Smooth muscle cell (in vitro differentiated cells): ENCODE measurements around the gene PACS2. TPM values are rescaled to one million over a fixed set of nuclear protein-coding genes. Genes with fewer than 3 reads are reported as not detected.
A peak's percentile ranks its signal among the peaks of the same experiment; 100 is the strongest.

Experiments used
- DNase-seq: peaks from one replicate; lab custom pipeline; 2025; ENCODE audit not compliant: unreplicated experiment; lab: John Stamatoyannopoulos, UW
- H2AFZ ChIP-seq: fragments of 200-600 bp; sonication (generic); 2 replicates; pipeline ENCODE4 v1.6.0; 2016; ENCODE audit warnings: antibody characterized with exemption, low read depth, mild to moderate bottlenecking
- H3F3A ChIP-seq: fragments of 200-600 bp; sonication (generic); 2 replicates; pipeline ENCODE4 v1.6.0; 2017; ENCODE audit warnings: antibody characterized with exemption, low read depth
- H3K27ac ChIP-seq: fragments of 200-600 bp; sonication (generic); 2 replicates; pipeline ENCODE4 v1.5.1; 2016; ENCODE audit warnings: low read depth, mild to moderate bottlenecking
- H3K27me3 ChIP-seq: fragments of 200-600 bp; sonication (generic); 2 replicates; pipeline ENCODE4 v1.6.1; 2016; ENCODE audit warnings: low read depth, mild to moderate bottlenecking
- H3K36me3 ChIP-seq: fragments of 200-600 bp; sonication (generic); 2 replicates; pipeline ENCODE4 v1.5.1; 2016; ENCODE audit warnings: low read depth
- H3K4me1 ChIP-seq: fragments of 200-600 bp; sonication (generic); 2 replicates; pipeline ENCODE4 v1.5.1; 2016; ENCODE audit warnings: low read depth
- H3K4me2 ChIP-seq: fragments of 200-600 bp; sonication (generic); 2 replicates; pipeline ENCODE4 v1.6.0; 2016; ENCODE audit warnings: mild to moderate bottlenecking
- H3K4me3 ChIP-seq: fragments of 200-600 bp; sonication (generic); 2 replicates; pipeline ENCODE4 v1.5.1; 2016; ENCODE audit warnings: mild to moderate bottlenecking
- H3K79me2 ChIP-seq: fragments of 200-600 bp; sonication (generic); 2 replicates; pipeline ENCODE4 v1.6.0; 2016; ENCODE audit warnings: low read depth, mild to moderate bottlenecking
- H3K9ac ChIP-seq: fragments of 200-600 bp; sonication (generic); 2 replicates; pipeline ENCODE4 v1.6.0; 2016; ENCODE audit warnings: low read depth
- H3K9me3 ChIP-seq: fragments of 200-600 bp; sonication (generic); replicated peaks from 2 replicates; pipeline ENCODE4 v1.5.1; 2016; ENCODE audit warnings: low read depth
- H4K20me1 ChIP-seq: fragments of 200-600 bp; sonication (generic); 2 replicates; pipeline ENCODE4 v1.6.0; 2016; ENCODE audit warnings: low read depth
- WGBS: methylation state at CpG from one replicate; pipeline ENCODE4 v1.1.7; 2016; ENCODE audit warnings: low lambda C conversion rate; 5-methylcytosine and 5-hydroxymethylcytosine counted together
- polyA plus RNA-seq: library from polyadenylated mRNA; unstranded; fragments of >200 nt; fragmentation: Nextera tagmentation; extraction: Ambion mirVana; gene quantifications from 2 replicates; pipeline ENCODE4 v1.2.1, GENCODE V29; 2016
- total RNA-seq: library from RNA; depleted of rRNA; stranded (reverse); fragments of >200 nt; gene quantifications from 2 replicates; pipeline ENCODE4 v1.2.3, GENCODE V29; 2014
- TF ChIP-seq, protein P1 (sequence below): fragments of 200-600 bp; sonication (generic); IDR thresholded peaks from 2 replicates; pipeline ENCODE4 v1.5.1; 2017; ENCODE audit warnings: borderline replicate concordance, mild to moderate bottlenecking, antibody characterized with exemption; ENCODE audit not compliant: insufficient read depth, poor library complexity, severe bottlenecking

PACS2 gene
- total and polyA plus RNA-seq, 2 experiments from 2014 or later: 36.9 to 49.1 TPM

GRCh38 chr14:105350450-105351244, 36.1 kb downstream of the PACS2 start:
- no peak overlapping the region for H3K27ac ChIP-seq
- no peaks in the 10 kb centered on the region for H3K36me3 ChIP-seq
- no peaks in the 10 kb centered on the region for H3F3A ChIP-seq
- H2AFZ ChIP-seq: no peak overlapping the region
- H3K27me3 ChIP-seq: no peaks in the 10 kb centered on the region
- H3K79me2 ChIP-seq: peaks cover 4% of the 10 kb centered on the region
- TF ChIP-seq, protein P1, sequence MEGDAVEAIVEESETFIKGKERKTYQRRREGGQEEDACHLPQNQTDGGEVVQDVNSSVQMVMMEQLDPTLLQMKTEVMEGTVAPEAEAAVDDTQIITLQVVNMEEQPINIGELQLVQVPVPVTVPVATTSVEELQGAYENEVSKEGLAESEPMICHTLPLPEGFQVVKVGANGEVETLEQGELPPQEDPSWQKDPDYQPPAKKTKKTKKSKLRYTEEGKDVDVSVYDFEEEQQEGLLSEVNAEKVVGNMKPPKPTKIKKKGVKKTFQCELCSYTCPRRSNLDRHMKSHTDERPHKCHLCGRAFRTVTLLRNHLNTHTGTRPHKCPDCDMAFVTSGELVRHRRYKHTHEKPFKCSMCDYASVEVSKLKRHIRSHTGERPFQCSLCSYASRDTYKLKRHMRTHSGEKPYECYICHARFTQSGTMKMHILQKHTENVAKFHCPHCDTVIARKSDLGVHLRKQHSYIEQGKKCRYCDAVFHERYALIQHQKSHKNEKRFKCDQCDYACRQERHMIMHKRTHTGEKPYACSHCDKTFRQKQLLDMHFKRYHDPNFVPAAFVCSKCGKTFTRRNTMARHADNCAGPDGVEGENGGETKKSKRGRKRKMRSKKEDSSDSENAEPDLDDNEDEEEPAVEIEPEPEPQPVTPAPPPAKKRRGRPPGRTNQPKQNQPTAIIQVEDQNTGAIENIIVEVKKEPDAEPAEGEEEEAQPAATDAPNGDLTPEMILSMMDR: no peak
- 94% methylated on average over 29 of the region's 37 CpGs for whole genome bisulfite sequencing
- H3K4me3 ChIP-seq: no peak overlapping the region
- H3K4me2 ChIP-seq: no peak overlapping the region
- H3K9me3 ChIP-seq: no peaks in the 10 kb centered on the region
- no peak for DNase-seq
- no peak overlapping the region for H3K9ac ChIP-seq
- H4K20me1 ChIP-seq: peaks cover 40% of the 10 kb centered on the region
- H3K4me1 ChIP-seq: no peaks in the 10 kb centered on the region

GRCh38 chr14:105351410-105351809, 36.9 kb downstream of the PACS2 start:
- H3K27me3 ChIP-seq: no peaks in the 10 kb centered on the region
- TF ChIP-seq, protein P1: no peak

GRCh38 chr14:105351920-105352851, 37.6 kb downstream of the PACS2 start:
- H3K9ac ChIP-seq: no peak overlapping the region
- H3F3A ChIP-seq: no peaks in the 10 kb centered on the region
- H3K4me2 ChIP-seq: no peak overlapping the region
- H2AFZ ChIP-seq: no peak overlapping the region
- H3K27ac ChIP-seq: no peak overlapping the region
- TF ChIP-seq, protein P1: peak; percentile 80
- no peaks in the 10 kb centered on the region for H3K27me3 ChIP-seq
- H4K20me1 ChIP-seq: peaks cover 37% of the 10 kb centered on the region
- H3K4me3 ChIP-seq: no peak overlapping the region
- no peaks in the 10 kb centered on the region for H3K4me1 ChIP-seq
- no peaks in the 10 kb centered on the region for H3K9me3 ChIP-seq
- no peaks in the 10 kb centered on the region for H3K79me2 ChIP-seq
- peak; percentile 22 for DNase-seq
- H3K36me3 ChIP-seq: no peaks in the 10 kb centered on the region
- 70% methylated on average over 23 of the region's 26 CpGs for WGBS

More at GRCh38 chr14:105351410-105351809, 36.9 kb downstream of the PACS2 start:
- 97% methylated on average over 3 of the region's 3 CpGs for WGBS
- no peaks in the 10 kb centered on the region for H3K36me3 ChIP-seq
- H3K4me1 ChIP-seq: no peaks in the 10 kb centered on the region
- H4K20me1 ChIP-seq: peaks cover 40% of the 10 kb centered on the region
- no peaks in the 10 kb centered on the region for H3K9me3 ChIP-seq
- H3K79me2 ChIP-seq: no peaks in the 10 kb centered on the region
- H3K27ac ChIP-seq: no peak overlapping the region
- no peak overlapping the region for H3K4me3 ChIP-seq
- no peak overlapping the region for H3K9ac ChIP-seq
- no peak overlapping the region for H3K4me2 ChIP-seq
- DNase-seq: no peak
- no peak overlapping the region for H2AFZ ChIP-seq
- no peaks in the 10 kb centered on the region for H3F3A ChIP-seq
